ENCODE results near the gene CHRNA10.

- TF ChIP-seq RAD21 (IDR thresholded peaks at IDR 0.05; ENCODE audit: low read depth) (no peak), REST (IDR thresholded peaks at IDR 0.05; ENCODE audit: low read depth) (no peak), USF1 (IDR thresholded peaks at IDR 0.05) (no peak), EP300 (IDR thresholded peaks at IDR 0.05; ENCODE audit: borderline replicate concordance) (no peak), TAF1 (IDR thresholded peaks at IDR 0.05; ENCODE audit: low read depth) (no peak), CREB1 (IDR thresholded peaks at IDR 0.05; ENCODE audit: low read depth) (no peak), TCF12 (IDR thresholded peaks at IDR 0.05; ENCODE audit: low read depth) (no peak), YY1 (IDR thresholded peaks at IDR 0.05; ENCODE audit: low read depth) (no peak), FOXM1 (IDR thresholded peaks at IDR 0.05; ENCODE audit: borderline replicate concordance, low read depth) (no peak), NFIC (IDR thresholded peaks at IDR 0.05) (no peak), MAX (IDR thresholded peaks at IDR 0.05) (no peak), CEBPB (IDR thresholded peaks at IDR 0.05) (no peak), ZBTB7A (IDR thresholded peaks at IDR 0.05; ENCODE audit: low read depth) (no peak)
These were observed 15.6 kb upstream of the CHRNA10 start for GRCh38 chr11:3686751-3687150.
